Upper lobe of right lung (tissue), 1 donor: Measurements from ENCODE around the gene WEE2. TPM values are rescaled to one million over a fixed set of nuclear protein-coding genes. Genes with fewer than 3 reads are reported as not detected.

Experiments
- ATAC-seq: fragments of 200-7000 bp; cut with Tn5 transposase; one replicate; pipeline ENCODE4 v1.9.1; 2020; ENCODE audit warnings: mild to moderate bottlenecking, moderate library complexity
- DNase-seq: peaks from one replicate; pipeline ENCODE4 v3.0.0-alpha.2; 2020
- H3K27ac ChIP-seq: fragments of 200-600 bp; one replicate; pipeline ENCODE4 v1.8.0; 2022
- H3K27me3 ChIP-seq: fragments of 200-600 bp; one replicate; pipeline ENCODE4 v1.8.0; 2022; ENCODE audit warnings: mild to moderate bottlenecking
- H3K36me3 ChIP-seq: fragments of 200-600 bp; one replicate; pipeline ENCODE4 v1.8.0; 2022
- H3K4me1 ChIP-seq: fragments of 200-600 bp; one replicate; pipeline ENCODE4 v1.8.0; 2022
- H3K4me3 ChIP-seq: fragments of 200-600 bp; one replicate; pipeline ENCODE4 v1.8.0; 2022; ENCODE audit warnings: mild to moderate bottlenecking
- H3K9me3 ChIP-seq: fragments of 200-600 bp; one replicate; pipeline ENCODE4 v1.8.0; 2022
- CTCF ChIP-seq: fragments of 200-600 bp; IDR thresholded peaks from one replicate; pipeline ENCODE4 v1.8.0; 2022; ENCODE audit warnings: antibody characterized with exemption
- intact Hi-C: fragments of 100-400 bp; cut with DNase I; formaldehyde crosslinking; loops from one replicate; pipeline ENCODE4 v1.11.0; 2022
- total RNA-seq: library from RNA; stranded (reverse); fragmentation: NEBNext Ultra II Directional; extraction: Animal tissue kit (Norgen Biotek cat#: 25700); gene quantifications from one replicate; pipeline ENCODE4 v1.2.1, GENCODE V29; 2021
- donor health status: DM: no; HTN: yes; CAD: no; lungs with severe emphysema.

The WEE2 gene
- total RNA-seq, 1 donor from 2014 or later = not detected

- H3K4me3 ChIP-seq = no peak overlapping the region
- intact Hi-C loops = no loop called here
- H3K9me3 ChIP-seq = no peaks in the 10 kb centered on the region
- H3K36me3 ChIP-seq = no peaks in the 10 kb centered on the region
- H3K27ac ChIP-seq = no peak overlapping the region
- ATAC-seq = no peak
- no peak for DNase-seq
- H3K4me1 ChIP-seq = no peaks in the 10 kb centered on the region
- H3K27me3 ChIP-seq = no peaks in the 10 kb centered on the region
- TF ChIP-seq CTCF = no peak
Observed at GRCh38 chr7:141731476-141732149, 23.5 kb downstream of the WEE2 start.

GRCh38 chr7:141737118-141737835, 29.1 kb downstream of the WEE2 start:
- Histone ChIP-seq H3K4me3 (peak overlapping the region; percentile 58), H3K9me3 (no peaks in the 10 kb centered on the region), H3K27ac (peak overlapping the region; percentile 90), H3K36me3 (peaks cover 26% of the 10 kb centered on the region), H3K4me1 (peaks cover 20% of the 10 kb centered on the region), H3K27me3 (no peaks in the 10 kb centered on the region)
- TF ChIP-seq CTCF = no peak
- ATAC-seq (peak; percentile 25), DNase-seq (no peak)
- intact Hi-C loops = no loop called here

- H3K27ac ChIP-seq = peak within 1 kb of the TSS; percentile 90
- H3K36me3 ChIP-seq = peaks cover 34% of the 10 kb centered on the region
- H3K9me3 ChIP-seq = no peaks in the 10 kb centered on the region
- ATAC-seq = peak; percentile 97
- intact Hi-C loops = no loop called here
- TF ChIP-seq CTCF = peak; percentile 75
- peaks cover 20% of the 10 kb centered on the region for H3K4me1 ChIP-seq
- DNase-seq = peak; percentile 93
- peak within 1 kb of the TSS; percentile 58 for H3K4me3 ChIP-seq
- no peaks in the 10 kb centered on the region for H3K27me3 ChIP-seq
Observed at GRCh38 chr7:141737836-141738591, 29.9 kb downstream of the WEE2 start, which contains the start of gene SSBP1. TSS of gene SSBP1 (plus strand) at chr7:141738358. CDS start at chr7:141739167, 809 bp downstream.

GRCh38 chr7:141738592-141739013, 30.4 kb downstream of the WEE2 start:
- H3K9me3 ChIP-seq = no peaks in the 10 kb centered on the region
- no peak for ATAC-seq
- intact Hi-C loops = no loop called here
- no peak for DNase-seq
- H3K27ac ChIP-seq = peak overlapping the region; percentile 90
- peak overlapping the region; percentile 58 for H3K4me3 ChIP-seq
- H3K36me3 ChIP-seq = peaks cover 40% of the 10 kb centered on the region
- H3K27me3 ChIP-seq = no peaks in the 10 kb centered on the region
- peaks cover 20% of the 10 kb centered on the region for H3K4me1 ChIP-seq
- TF ChIP-seq CTCF = no peak

GRCh38 chr7:141739250-141739649, 31.1 kb downstream of the WEE2 start:
- TF ChIP-seq CTCF = no peak
- Histone ChIP-seq H3K27ac (no peak overlapping the region), H3K27me3 (no peaks in the 10 kb centered on the region), H3K4me1 (peaks cover 20% of the 10 kb centered on the region), H3K9me3 (no peaks in the 10 kb centered on the region), H3K4me3 (peak overlapping the region; percentile 58), H3K36me3 (peaks cover 46% of the 10 kb centered on the region)
- DNase-seq = no peak
- ATAC-seq = no peak
- intact Hi-C loops = no loop called here
